Chondrocyte (in vitro differentiated cells): ENCODE data around the gene PI4KA. TPM values are rescaled to one million over a fixed set of nuclear protein-coding genes. Genes with fewer than 3 reads are reported as not detected.

ENCODE experiments used
- DNase-seq: peaks from one replicate; pipeline ENCODE4 v3.0.0; 2021; ENCODE audit warnings: mixed read lengths, low spot score
- H3K27ac Mint-ChIP-seq: one replicate; pipeline ENCODE4 v1.8.0; 2021; ENCODE audit warnings: mild to moderate bottlenecking, moderate library complexity, mixed read lengths; ENCODE audit not compliant: unreplicated experiment
- H3K27me3 Mint-ChIP-seq: 2 replicates; pipeline ENCODE4 v1.8.0; 2021; ENCODE audit warnings: low read depth, mixed read lengths
- H3K36me3 Mint-ChIP-seq: 2 replicates; pipeline ENCODE4 v1.8.0; 2021; ENCODE audit warnings: low read depth, mixed read lengths
- H3K4me1 Mint-ChIP-seq: 2 replicates; pipeline ENCODE4 v1.8.0; 2021; ENCODE audit warnings: low read depth, mild to moderate bottlenecking, mixed read lengths
- H3K4me3 Mint-ChIP-seq: one replicate; pipeline ENCODE4 v1.8.0; 2021; ENCODE audit warnings: mild to moderate bottlenecking, moderate library complexity, mixed read lengths; ENCODE audit not compliant: unreplicated experiment
- H3K9me3 Mint-ChIP-seq: 2 replicates; pipeline ENCODE4 v1.8.0; 2021; ENCODE audit warnings: low read depth, mixed read lengths
- total RNA-seq: library from RNA; stranded (reverse); gene quantifications from 3 replicates; pipeline ENCODE4 v1.2.1, GENCODE V29; 2021
- TF ChIP-seq, protein P1 (sequence below): fragments of 200-600 bp; sonication (generic); IDR thresholded peaks from 2 replicates; pipeline ENCODE4 v1.5.0; 2021; ENCODE audit warnings: antibody characterized with exemption, mild to moderate bottlenecking, moderate library complexity

Gene PI4KA
- total RNA-seq, 1 donor from 2014 or later, result 68.3 TPM

DNA sequence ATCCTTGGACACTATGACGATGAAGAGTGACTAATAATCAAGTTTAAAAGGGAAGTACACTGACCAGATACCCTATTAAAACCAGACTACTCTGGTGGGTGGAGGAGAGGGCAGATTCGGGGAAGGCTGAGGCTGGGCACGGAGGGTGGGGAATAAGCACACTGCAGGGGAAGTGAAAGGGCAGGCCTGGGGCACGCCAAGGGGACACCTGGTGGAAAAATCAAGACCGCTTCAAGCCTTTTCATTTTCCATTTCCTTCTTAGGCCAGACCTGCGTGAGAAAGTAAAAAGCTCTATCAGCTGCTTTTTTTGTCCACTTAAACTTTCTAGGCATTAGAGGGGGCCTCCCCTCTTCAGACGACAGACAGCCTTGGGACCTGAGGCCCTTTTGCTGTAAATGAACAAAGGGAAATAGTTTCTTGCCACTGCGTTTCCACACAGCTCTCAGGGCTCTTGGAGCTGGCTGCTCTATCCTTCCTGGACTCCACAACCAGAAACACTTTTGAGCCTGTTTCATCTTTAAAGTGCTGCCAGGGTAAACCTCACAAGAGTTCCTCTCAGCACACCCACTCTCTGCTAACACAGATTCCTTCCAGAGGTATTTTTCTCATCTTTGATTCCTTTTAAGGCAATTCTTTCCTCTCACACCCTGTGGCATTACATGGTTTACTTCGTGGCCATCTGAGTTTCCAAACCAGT is 109.7 kb downstream of the PI4KA start:
- peak overlapping the region; percentile 95 for H3K27ac Mint-ChIP-seq
- no peak overlapping the region for H3K4me3 Mint-ChIP-seq
- no peaks in the 10 kb centered on the region for H3K9me3 Mint-ChIP-seq
- DNase-seq, result no peak
- no peaks in the 10 kb centered on the region for H3K27me3 Mint-ChIP-seq
- H3K36me3 Mint-ChIP-seq, result peaks cover 17% of the 10 kb centered on the region
- H3K4me1 Mint-ChIP-seq, result peaks cover 35% of the 10 kb centered on the region
- TF ChIP-seq, protein P1, sequence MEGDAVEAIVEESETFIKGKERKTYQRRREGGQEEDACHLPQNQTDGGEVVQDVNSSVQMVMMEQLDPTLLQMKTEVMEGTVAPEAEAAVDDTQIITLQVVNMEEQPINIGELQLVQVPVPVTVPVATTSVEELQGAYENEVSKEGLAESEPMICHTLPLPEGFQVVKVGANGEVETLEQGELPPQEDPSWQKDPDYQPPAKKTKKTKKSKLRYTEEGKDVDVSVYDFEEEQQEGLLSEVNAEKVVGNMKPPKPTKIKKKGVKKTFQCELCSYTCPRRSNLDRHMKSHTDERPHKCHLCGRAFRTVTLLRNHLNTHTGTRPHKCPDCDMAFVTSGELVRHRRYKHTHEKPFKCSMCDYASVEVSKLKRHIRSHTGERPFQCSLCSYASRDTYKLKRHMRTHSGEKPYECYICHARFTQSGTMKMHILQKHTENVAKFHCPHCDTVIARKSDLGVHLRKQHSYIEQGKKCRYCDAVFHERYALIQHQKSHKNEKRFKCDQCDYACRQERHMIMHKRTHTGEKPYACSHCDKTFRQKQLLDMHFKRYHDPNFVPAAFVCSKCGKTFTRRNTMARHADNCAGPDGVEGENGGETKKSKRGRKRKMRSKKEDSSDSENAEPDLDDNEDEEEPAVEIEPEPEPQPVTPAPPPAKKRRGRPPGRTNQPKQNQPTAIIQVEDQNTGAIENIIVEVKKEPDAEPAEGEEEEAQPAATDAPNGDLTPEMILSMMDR, result no peak

DNA sequence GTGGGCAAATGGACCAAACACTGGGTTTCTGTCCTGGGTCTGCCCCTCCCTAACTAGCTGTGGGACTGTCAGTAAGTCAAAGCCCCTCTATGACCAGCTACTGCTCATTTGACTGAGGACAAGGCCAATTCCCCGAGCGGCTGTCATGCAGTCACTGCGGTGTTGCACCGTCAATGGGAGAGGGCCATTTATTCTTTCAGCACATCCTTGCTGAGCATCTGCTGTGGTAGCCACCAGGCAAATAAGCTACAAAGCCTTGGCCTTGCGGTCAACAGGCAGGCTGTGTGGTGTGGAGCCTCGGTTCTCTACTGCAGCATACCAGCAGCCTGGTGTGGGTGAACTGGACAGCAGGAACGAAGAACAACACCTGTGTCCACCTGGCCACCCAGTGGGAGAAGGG is 110.5 kb downstream of the PI4KA start:
- Mint-ChIP-seq H3K27ac (no peak overlapping the region), H3K9me3 (no peaks in the 10 kb centered on the region), H3K4me3 (no peak overlapping the region), H3K36me3 (peaks cover 17% of the 10 kb centered on the region), H3K4me1 (peaks cover 35% of the 10 kb centered on the region), H3K27me3 (no peaks in the 10 kb centered on the region)
- TF ChIP-seq, protein P1, result no peak
- no peak for DNase-seq

DNA sequence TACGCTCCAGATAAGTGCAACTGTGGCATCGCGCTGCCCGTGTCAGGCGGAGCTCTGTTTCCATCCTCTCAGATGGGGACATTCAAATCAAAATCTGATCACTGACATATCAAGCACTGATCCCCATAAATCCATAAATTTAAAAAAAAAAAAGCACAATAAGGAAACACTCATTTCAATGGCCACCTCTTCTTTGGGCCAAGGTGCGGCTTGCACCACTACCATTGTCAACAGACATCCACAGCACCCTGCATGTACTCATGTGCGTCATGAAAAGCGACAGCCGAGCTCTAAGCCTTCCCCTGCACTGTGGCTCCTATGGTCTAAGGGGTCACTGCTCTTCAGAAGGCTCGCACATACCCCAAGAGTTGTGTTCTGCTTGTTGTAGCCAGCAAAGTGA is 111.4 kb downstream of the PI4KA start:
- Mint-ChIP-seq H3K4me3 (no peak overlapping the region), H3K9me3 (no peaks in the 10 kb centered on the region), H3K27me3 (no peaks in the 10 kb centered on the region), H3K4me1 (peaks cover 35% of the 10 kb centered on the region), H3K27ac (no peak overlapping the region), H3K36me3 (peaks cover 15% of the 10 kb centered on the region)
- TF ChIP-seq, protein P1, result no peak
- no peak for DNase-seq

DNA sequence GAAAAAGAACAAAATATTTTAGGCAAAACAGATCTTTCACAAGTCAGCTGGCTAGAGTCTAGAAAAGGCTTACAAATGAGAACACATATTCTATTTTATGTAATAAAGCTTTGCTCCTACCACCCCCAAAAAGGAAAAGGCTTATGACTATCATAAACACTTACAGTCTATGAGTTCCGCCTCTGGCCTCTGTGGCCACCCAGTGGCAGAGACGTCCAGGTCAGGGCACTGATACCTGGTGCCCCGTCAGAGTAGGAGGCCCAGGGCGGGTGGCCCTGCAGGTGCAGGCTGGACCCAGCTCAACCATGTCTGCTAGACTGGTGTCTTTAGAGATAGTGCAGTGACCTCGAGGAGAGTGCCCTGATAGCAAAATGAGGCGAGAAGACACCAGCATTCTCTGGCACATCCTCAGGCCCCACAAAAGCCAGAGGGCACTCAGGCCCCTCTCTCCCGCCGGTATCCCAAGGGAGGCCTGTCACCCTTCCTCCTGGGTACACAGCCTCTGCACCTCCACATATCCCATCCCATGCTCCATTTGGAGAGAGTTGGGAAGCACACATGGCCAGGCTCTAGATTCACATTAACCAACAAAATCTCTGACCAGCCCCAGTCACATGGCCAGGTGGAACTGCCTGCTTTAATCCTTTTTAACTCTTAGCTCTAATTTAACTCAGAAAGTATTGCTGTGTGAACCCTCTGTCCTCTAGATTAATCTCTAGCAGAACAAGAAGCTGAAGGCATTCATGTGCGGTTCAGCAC is 112.0 kb downstream of the PI4KA start:
- H3K4me3 Mint-ChIP-seq, result no peak overlapping the region
- no peaks in the 10 kb centered on the region for H3K9me3 Mint-ChIP-seq
- H3K27ac Mint-ChIP-seq, result no peak overlapping the region
- peaks cover 17% of the 10 kb centered on the region for H3K36me3 Mint-ChIP-seq
- H3K4me1 Mint-ChIP-seq, result peaks cover 34% of the 10 kb centered on the region
- TF ChIP-seq, protein P1, result no peak
- no peak for DNase-seq
- H3K27me3 Mint-ChIP-seq, result no peaks in the 10 kb centered on the region

DNA sequence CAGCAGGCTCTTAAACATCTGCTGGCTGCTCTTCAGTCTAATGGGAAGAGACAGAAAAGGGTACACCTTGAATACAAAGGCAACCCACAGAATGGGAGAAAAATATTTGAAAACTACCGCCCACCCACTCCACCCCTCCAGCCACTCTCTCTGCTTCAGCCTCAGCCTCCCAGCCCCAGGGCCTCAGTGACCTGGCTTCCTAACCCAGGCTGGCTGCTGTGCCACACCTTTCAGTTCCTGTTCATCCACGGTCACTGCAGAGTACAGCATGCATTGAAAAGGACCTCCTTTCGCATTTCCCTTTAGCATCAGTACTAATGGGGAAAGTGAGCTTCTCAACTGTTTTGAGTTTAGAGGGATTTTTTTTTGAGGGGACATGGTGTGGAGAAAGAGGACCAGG is 113.5 kb downstream of the PI4KA start:
- DNase-seq, result no peak
- Mint-ChIP-seq H3K27me3 (no peaks in the 10 kb centered on the region), H3K4me1 (peaks cover 19% of the 10 kb centered on the region), H3K36me3 (peaks cover 25% of the 10 kb centered on the region), H3K9me3 (peaks cover 8% of the 10 kb centered on the region), H3K27ac (no peak overlapping the region), H3K4me3 (no peak overlapping the region)
- TF ChIP-seq, protein P1, result no peak
